Stimulated activated CD8-positive, alpha-beta memory T cell treated with anti-CD3 and anti-CD28 coated beads, Interleukin-4, amount 100 ng/mL, for 48 hours (primary cell): ENCODE data around the gene MYADML2.
A peak's percentile ranks its signal among the peaks of the same experiment; 100 is the strongest.
"Not testable (repeated sequence)": the region's sequence is repeated elsewhere in the genome, so short reads cannot be mapped to it uniquely, and the experiment has no call there.

Experiments
- DNase-seq: peaks from one replicate; pipeline ENCODE4 v3.0.0-alpha.2; 2020

The MYADML2 gene

DNA sequence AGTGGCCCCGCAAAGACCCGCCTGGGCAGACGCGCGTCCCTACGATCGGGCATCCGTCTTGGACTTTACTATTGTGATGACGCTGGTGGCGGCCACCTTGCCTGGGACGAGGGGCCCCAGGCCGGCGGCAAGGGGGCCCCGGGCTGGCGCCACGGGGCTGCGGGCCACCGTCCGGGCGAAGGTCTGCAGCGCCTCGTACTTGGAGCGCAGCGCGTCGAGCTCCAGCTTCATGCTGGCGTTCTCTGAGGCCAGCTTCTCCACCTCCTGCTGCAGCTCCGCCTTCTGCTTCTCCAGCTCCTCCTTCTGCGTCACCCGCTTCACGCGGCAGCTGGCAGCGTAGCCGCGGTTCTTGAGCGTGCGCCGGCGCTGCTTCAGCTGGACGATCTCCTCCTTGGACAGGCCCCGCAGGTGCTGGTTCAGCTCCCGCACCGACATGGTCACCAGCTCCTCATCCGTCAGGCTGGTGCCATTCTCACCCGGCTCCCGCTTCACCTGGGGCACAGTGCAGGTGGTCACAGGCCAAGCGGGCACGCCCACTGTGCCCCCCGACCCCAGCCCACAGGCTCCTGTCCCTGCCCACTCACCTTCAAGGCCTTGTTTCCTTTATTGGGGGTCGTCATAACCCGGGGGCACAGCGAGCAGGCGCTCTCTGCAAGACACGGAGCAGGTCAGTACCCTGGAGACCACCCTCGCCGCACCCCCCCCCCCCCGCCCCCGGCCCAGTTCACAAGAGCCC is 24.3 kb downstream of the MYADML2 start:
- DNase-seq, result no peak

GRCh38 chr17:81921996-81922565 is 25.0 kb downstream of the MYADML2 start:
- no peak for DNase-seq

- no peak for DNase-seq
Observed at GRCh38 chr17:81921537-81921862, 25.5 kb downstream of the MYADML2 start.

DNA sequence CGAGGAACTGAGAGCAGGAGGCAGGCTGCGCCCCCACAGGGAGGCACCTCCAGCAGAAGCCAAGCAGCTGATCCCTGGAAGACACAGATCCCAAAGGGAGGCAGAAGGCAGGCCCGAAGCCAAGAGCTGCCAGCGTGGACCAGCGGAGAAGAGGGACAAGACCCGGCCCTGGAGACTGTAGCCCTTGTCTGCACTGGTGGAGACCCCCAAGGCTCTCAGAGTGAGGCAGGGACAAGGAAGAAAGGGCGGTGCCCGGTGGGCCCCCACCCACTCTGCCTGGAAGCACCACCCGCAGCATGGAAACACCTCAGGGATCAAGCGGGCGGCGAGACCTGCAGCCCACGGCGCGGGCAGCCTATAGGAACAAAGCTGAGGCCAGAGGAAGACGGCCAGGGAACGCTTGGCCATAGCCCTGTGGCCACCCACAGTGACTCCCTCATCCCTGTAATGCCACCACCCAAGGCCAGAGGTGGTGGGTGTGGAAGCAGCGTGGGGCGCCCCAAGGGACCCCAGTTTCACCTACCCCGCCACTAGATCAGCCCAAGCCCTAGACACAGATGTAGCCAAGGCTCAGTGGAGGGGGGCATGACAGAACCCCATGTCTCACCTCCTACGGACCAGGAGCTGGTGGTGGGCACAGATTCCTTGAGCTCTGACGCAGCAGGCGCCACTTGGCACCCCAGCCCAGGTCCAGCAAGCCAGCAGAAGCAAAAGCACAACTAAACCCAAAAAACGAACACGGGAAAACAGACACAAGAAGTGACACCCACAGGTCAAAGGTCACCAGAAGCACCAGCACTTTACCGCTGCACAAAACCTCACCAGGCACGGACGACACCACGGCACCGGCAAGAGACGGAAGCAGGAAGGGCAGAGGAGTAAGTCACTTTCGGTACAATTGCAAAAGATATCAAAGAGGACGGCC is 26.2 kb downstream of the MYADML2 start:
- DNase-seq, result no peak

DNA sequence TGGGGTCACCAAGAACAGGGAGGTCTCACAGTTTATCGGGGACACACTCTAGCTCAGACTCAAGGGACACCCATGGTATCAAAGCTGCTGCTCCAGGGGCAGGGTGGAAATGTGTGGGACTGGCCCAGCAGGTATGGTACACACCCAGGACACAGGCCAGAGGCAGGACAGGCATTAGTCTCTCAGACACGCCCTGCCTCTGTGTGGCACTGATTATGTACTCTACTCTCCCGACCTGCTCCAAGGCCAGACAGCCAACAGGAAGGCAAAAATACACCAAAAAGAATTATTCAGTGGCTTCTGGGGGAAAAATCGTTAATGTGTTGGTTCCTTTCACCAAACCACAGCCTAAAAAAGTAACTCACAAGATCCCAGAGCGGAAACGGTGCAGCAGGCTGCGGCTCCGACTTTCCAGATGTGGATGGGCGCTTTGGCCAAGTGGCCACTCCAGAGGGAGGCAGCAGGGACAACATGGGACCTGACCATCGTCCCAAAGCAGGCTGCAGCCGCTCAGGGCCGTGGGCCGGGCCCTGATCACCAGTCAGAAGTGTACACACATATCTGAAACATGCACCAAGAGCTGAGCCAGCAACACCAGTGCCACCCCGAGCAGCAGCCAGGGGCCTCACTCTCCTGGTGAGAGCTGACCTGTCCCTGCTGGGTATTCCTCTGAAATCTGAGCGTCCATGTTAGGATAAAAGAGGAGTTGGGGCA is 28.0 kb downstream of the MYADML2 start:
- no peak for DNase-seq

DNA sequence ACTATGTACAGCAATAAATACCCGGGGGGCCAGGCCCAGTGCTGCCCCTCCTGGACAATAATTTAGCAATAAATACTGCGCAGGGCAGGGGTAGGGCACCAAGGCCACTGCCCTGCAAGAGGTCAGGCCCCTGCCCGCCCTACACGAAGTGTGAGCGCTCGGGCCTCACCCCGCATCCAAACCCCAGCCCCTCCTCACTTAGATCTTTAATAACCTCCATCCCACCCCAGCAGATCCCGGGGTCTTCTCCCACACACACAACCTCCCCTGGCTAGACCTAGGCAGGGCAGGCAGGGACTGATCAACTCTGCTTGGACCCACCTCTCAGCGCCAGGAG is 28.7 kb downstream of the MYADML2 start:
- not testable (repeated sequence) for DNase-seq

GRCh38 chr17:81917565-81918332 is 29.3 kb downstream of the MYADML2 start, which contains the start of gene SIRT7:
Gene SIRT7 (minus strand): TSS chr17:81918176. CDS start chr17:81918131, 45 bp downstream.
- peak; percentile 84 for DNase-seq

DNA sequence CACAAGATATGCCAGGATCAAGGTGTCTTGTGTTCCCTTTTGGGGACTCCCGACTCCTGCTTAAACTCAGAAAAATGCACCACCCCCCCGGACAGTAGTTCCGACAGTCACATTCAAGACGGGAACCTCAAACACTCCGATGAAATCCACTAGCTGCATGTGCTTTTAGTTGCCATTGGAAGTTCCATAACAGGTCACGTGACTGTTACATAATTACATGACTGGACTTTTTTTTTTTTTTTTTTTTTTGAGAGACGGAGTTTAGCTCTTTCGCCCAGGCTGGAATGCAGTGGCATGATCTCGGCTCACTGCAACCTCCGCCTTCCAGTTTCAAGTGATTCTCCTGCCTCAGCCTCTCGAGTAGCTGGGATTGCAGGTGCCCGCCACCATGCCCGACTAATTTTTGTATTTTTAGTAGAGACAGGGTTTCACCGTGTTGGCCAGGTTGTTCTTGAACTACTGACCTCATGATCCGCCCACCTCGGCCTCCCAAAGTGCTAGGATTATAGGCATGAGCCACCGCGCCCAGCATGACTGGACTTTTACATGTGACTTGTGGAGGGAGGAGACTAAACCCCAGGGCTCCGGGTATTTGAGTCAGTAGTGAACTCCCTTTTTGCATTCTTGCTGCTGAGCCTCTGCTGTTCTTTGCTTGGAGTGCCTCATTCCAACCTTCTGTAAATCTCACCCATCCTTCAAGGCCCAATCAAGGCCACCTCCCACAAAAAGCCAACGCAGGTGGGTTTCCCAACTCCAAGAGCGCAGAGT is 30.6 kb downstream of the MYADML2 start:
- no peak for DNase-seq

- no peak for DNase-seq
Observed at GRCh38 chr17:81915331-81915730, 31.7 kb downstream of the MYADML2 start.

GRCh38 chr17:81914103-81914850 is 32.8 kb downstream of the MYADML2 start:
- no peak for DNase-seq

- no peak for DNase-seq
Observed at GRCh38 chr17:81913394-81914102, 33.5 kb downstream of the MYADML2 start.

DNA sequence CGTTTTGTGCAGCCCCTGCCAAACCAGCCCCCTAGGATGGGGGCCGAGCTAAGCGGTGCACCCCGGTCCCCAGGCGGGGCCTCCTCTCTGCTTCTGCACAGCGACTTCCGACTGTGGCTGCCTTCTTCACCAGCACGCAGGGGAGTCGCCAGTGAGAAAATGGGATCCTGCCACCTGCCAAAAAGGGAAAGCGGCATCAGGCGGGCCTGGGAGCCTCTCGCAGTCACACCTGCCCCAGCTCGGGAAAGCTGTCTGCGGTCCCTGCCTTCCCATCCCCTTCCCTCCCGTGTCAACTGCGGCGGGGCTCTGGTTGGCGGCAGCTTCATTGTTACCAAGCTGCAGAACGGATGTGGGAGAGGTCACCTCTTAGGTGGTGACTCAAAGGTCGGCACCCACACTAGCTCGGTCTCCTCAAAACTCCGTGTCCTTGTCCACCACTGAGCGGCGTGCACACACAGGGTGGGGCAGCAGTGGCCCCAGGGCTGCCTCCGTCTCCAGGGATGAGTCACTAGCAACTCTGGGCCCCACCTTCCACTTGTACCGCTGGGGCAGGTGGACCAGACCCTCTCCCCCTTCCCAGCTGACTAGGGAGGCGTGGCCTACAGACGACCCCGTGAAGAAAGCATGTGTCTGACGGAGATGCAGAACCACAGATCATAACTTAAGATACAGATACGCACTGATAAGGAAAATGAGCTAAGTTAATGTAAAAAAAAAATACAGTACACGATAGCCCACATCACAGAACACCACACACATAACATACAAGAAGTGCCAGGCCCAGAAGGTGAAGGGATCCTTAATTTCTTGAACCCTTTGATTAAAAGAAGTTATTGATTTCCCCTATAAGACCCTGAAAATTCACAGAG is 34.4 kb downstream of the MYADML2 start:
- DNase-seq, result no peak

GRCh38 chr17:81911969-81912368 is 35.1 kb downstream of the MYADML2 start:
- no peak for DNase-seq

GRCh38 chr17:81911277-81911961 is 35.6 kb downstream of the MYADML2 start, which contains the start of gene PCYT2:
Gene PCYT2 (minus strand): TSS chr17:81911399. CDS start chr17:81911355, 44 bp downstream.
- DNase-seq, result peak; percentile 93

- DNase-seq, result peak; percentile 45
Observed at GRCh38 chr17:81910840-81911276, 36.2 kb downstream of the MYADML2 start.

- no peak for DNase-seq
Observed at GRCh38 chr17:81909966-81910839, 36.8 kb downstream of the MYADML2 start.

DNA sequence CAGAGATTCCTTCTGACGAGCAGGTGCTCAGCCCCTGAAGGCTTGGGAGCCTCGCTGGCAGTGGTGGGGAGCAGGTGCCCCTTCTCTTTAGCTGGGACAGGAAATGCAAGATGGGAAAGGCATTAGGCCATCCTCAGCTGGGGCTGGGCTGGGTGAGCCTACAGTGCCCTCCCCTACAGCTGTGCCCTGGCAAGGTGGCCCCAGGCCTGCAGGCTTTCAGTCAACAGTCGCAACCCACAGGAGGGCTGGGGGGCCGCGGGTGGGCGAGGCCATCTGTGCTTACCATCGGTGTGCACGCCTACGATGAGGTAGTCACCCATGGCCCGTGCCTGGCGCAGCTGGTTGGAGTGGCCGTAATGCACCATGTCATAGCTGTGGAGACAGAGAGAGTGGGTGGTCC is 37.8 kb downstream of the MYADML2 start:
- DNase-seq, result no peak
